Uterus (tissue), 4 donors: ENCODE measurements around the gene SH3PXD2A. TPM values are rescaled to one million over a fixed set of nuclear protein-coding genes. Genes with fewer than 3 reads are reported as not detected.
A peak's percentile ranks its signal among the peaks of the same experiment; 100 is the strongest.

Experiments
- DNase-seq, 2 donors: peaks; one replicate each; pipeline ENCODE4 v3.0.0-alpha.2; 2019 to 2020
- H3K27ac ChIP-seq, 2 donors: fragments of 200-600 bp; sonication (generic); 1 replicate in 1 of 2; 2 replicates in 1 of 2; pipeline ENCODE4 v1.5.1; 2016 to 2018
- H3K27me3 ChIP-seq, 2 donors: fragments of 200-600 bp; sonication (generic); one replicate each; pipeline ENCODE4 v1.5.1; 2018 to 2019; ENCODE audit warnings: control low read depth in 1 of 2
- H3K36me3 ChIP-seq, 2 donors: fragments of 200-600 bp; sonication (generic); one replicate each; pipeline ENCODE4 v1.5.1; 2019; ENCODE audit warnings: control low read depth in 1 of 2
- H3K4me1 ChIP-seq, 2 donors: fragments of 200-600 bp; sonication (generic); one replicate each; pipeline ENCODE4 v1.5.1; 2018 to 2019; ENCODE audit warnings: control low read depth in 1 of 2
- H3K4me3 ChIP-seq, 2 donors: fragments of 200-600 bp; sonication (generic); 1 replicate in 1 of 2; 2 replicates in 1 of 2; pipeline ENCODE4 v1.5.1; 2018 to 2019; ENCODE audit warnings: mild to moderate bottlenecking in 1 of 2
- H3K9me3 ChIP-seq, 2 donors: fragments of 200-600 bp; sonication (generic); one replicate each; pipeline ENCODE4 v1.5.1; 2019; ENCODE audit warnings: control low read depth in 1 of 2
- CTCF ChIP-seq, 4 experiments: fragments of 200-600 bp in 2 of 4; fragments of 450-650 bp in 2 of 4; sonication (generic) in 2 of 4; IDR thresholded peaks; one replicate each; pipeline ENCODE4 v1.5.1; 2016 to 2019; ENCODE audit warnings: antibody characterized with exemption in 4 of 4, mild to moderate bottlenecking in 2 of 4, moderate library complexity in 1 of 4
- POLR2A ChIP-seq, 2 donors: fragments of 450-650 bp; IDR thresholded peaks; one replicate each; pipeline ENCODE4 v1.6.1; 2016; ENCODE audit warnings: antibody characterized with exemption in 2 of 2, mild to moderate bottlenecking in 1 of 2, moderate library complexity in 1 of 2
- intact Hi-C: fragments of 100-400 bp; cut with DNase I; formaldehyde crosslinking; loops from one replicate; pipeline ENCODE4 v1.15.1; 2023; ENCODE audit warnings: low total_unique reads
- total RNA-seq, 4 donors: library from RNA; depleted of rRNA in 3 of 4; stranded (reverse); fragments of >200 nt in 3 of 4; gene quantifications; one replicate each; pipeline versions ENCODE4 v1.1.0 to v1.2.4, GENCODE V29; 2014 to 2023
- donor health status: DM: yes; HTN: yes; CAD: no.

SH3PXD2A gene
- total RNA-seq, 4 donors from 2014 or later = 12.6 to 117 (median 46.6) TPM

DNA sequence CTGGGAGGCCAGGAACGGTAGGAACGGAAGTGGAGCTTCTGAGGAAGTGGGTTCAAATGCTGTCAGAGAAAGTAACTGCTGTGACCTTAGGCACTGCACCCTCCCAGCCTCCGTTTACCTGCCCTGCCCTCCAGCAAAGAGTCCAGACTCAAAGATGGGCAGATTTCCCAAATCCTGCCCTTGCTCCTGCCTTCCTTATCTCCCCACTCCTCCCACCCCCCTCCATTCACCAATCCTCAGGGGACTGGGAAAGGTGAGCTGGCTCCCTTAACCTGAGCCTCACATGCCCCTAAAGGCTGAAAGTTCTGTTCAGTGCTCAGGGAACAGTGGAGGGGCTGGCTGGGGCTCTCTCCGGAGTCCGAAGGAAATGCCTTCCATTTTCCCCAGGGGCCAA lies 161.6 kb downstream of the SH3PXD2A start:
- intact Hi-C loops = no loop called here
- no peak overlapping the region for H3K4me3 ChIP-seq
- H3K27ac ChIP-seq = peak overlapping the region in 1 of 2 donors; percentile 30

GRCh38 chr10:103692952-103693811 lies 162.2 kb downstream of the SH3PXD2A start:
- TF ChIP-seq CTCF (IDR thresholded peaks at IDR 0.05) (no peak), POLR2A (IDR thresholded peaks at IDR 0.05) (no peak)
- H3K4me1 ChIP-seq = no peaks in the 10 kb centered on the region
- H3K27me3 ChIP-seq = no peaks in the 10 kb centered on the region
- H3K9me3 ChIP-seq = no peaks in the 10 kb centered on the region
- intact Hi-C loops = no loop called here
- H3K36me3 ChIP-seq = no peaks in the 10 kb centered on the region
- no peak for DNase-seq
- peak overlapping the region; percentile 32 to 44 for H3K4me3 ChIP-seq
- peak overlapping the region; percentile 63 for H3K27ac ChIP-seq

More for the DNA sequence above, 161.6 kb downstream of the SH3PXD2A start:
- no peaks in the 10 kb centered on the region for H3K27me3 ChIP-seq
- no peak for DNase-seq
- no peaks in the 10 kb centered on the region for H3K9me3 ChIP-seq
- TF ChIP-seq CTCF (IDR thresholded peaks at IDR 0.05) (no peak), POLR2A (IDR thresholded peaks at IDR 0.05) (no peak)
- H3K4me1 ChIP-seq = no peaks in the 10 kb centered on the region
- H3K36me3 ChIP-seq = no peaks in the 10 kb centered on the region

- intact Hi-C loops = no loop called here
- Histone ChIP-seq H3K27me3 (no peaks in the 10 kb centered on the region), H3K27ac (peak overlapping the region; percentile 63), H3K9me3 (no peaks in the 10 kb centered on the region), H3K4me1 (no peaks in the 10 kb centered on the region), H3K4me3 (peak overlapping the region; percentile 28 to 44), H3K36me3 (no peaks in the 10 kb centered on the region)
- no peak for DNase-seq
- TF ChIP-seq CTCF (IDR thresholded peaks at IDR 0.05) (no peak), POLR2A (IDR thresholded peaks at IDR 0.05) (no peak)
Observed at GRCh38 chr10:103692436-103692951, 162.9 kb downstream of the SH3PXD2A start.

DNA sequence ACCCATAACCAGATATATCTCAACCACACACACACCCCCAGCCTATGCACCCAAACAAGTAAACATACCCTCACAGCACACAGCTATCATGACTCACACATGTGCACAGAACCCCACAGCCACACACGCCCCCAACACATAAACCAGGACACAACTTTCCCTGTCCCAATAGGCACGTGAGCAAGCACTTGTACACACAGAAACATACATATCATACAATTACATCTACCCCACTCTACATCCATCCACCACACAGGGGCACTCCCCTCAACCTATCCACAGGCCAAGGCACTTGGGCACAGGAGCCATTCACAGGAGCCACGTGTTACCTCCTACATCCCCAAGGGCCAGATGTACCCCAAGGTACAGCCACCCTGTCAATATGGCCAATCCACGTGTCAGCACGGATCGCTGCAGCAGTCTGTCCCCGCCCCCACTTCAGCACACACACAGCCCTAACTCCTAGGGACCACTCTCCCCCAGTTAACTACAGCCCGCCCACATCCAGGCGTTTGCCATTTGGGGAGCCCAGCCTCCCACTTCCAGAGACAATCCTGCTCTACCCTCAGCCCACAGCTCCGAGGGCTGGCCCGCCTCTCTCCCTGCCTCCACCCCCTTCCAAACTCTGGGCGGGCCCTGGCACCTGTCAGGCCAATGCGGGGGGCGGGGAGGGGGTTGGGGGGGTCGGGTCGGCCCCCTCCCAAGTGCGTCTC lies 163.5 kb downstream of the SH3PXD2A start:
- peak overlapping the region; percentile 63 for H3K27ac ChIP-seq
- no peaks in the 10 kb centered on the region for H3K27me3 ChIP-seq
- no peaks in the 10 kb centered on the region for H3K4me1 ChIP-seq
- H3K9me3 ChIP-seq = no peaks in the 10 kb centered on the region
- H3K36me3 ChIP-seq = no peaks in the 10 kb centered on the region
- DNase-seq = peak in 1 of 2 donors; percentile 54
- intact Hi-C loops = no loop called here
- H3K4me3 ChIP-seq = peak overlapping the region; percentile 28 to 44
- no peak for TF ChIP-seq POLR2A (IDR thresholded peaks at IDR 0.05)
- TF ChIP-seq CTCF (IDR thresholded peaks at IDR 0.05) = no peak

DNA sequence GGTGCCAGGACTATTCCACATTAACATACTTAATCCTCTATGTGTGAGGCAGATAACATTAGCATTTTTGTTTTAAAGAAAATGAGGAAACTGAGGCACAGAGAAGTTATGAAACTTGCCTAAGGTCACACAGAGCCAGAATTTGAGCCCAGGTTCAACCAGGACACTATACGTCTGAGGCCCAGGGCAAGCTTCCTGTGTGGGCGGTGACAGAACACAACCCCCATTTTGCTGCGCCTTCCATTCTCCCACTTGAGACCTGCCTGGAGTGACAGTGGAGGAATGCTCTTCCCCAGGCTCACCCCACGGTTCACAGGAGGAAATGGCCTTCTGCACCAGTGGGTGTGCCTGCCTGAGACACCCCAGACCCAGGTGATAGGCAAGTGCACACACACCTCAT lies 164.1 kb downstream of the SH3PXD2A start:
- H3K4me1 ChIP-seq = no peaks in the 10 kb centered on the region
- TF ChIP-seq POLR2A (IDR thresholded peaks at IDR 0.05) (no peak), CTCF (IDR thresholded peaks at IDR 0.05) (no peak)
- intact Hi-C loops = no loop called here
- peak overlapping the region; percentile 63 for H3K27ac ChIP-seq
- no peak overlapping the region for H3K4me3 ChIP-seq
- H3K9me3 ChIP-seq = no peaks in the 10 kb centered on the region
- H3K27me3 ChIP-seq = no peaks in the 10 kb centered on the region
- no peak for DNase-seq
- H3K36me3 ChIP-seq = no peaks in the 10 kb centered on the region
